Astrocyte of the spinal cord (primary cell): Measurements from ENCODE around the gene EXO1.

Source experiments
- DNase-seq: peaks from one replicate; pipeline ENCODE4 v3.0.0; 2011; ENCODE audit warnings: low read depth, low spot score
- H3K4me3 ChIP-seq: 2 replicates; pipeline ENCODE4 v1.5.1; 2011; ENCODE audit warnings: low read depth, mild to moderate bottlenecking, low read length, moderate library complexity
- CTCF ChIP-seq: IDR thresholded peaks from 2 replicates; pipeline ENCODE4 v1.5.1; 2012; ENCODE audit warnings: low read depth, mild to moderate bottlenecking, low read length, inconsistent platforms
- in situ Hi-C: cut with HindIII; loops from 2 replicates; pipeline ENCODE4 v1.10.0; 2017; ENCODE audit warnings: low sequenced_read_pairs

EXO1 gene

GRCh38 chr1:241813768-241814320 lies 34.2 kb upstream of the EXO1 start:
- DNase-seq = no peak
- in situ Hi-C loops = no loop called here
- TF ChIP-seq CTCF = no peak
- no peak overlapping the region for H3K4me3 ChIP-seq

- in situ Hi-C loops = no loop called here
- H3K4me3 ChIP-seq = no peak overlapping the region
- no peak for DNase-seq
- TF ChIP-seq CTCF = no peak
Observed at GRCh38 chr1:241816008-241816407, 32.0 kb upstream of the EXO1 start.

- TF ChIP-seq CTCF = no peak
- in situ Hi-C loops = no loop called here
- no peak overlapping the region for H3K4me3 ChIP-seq
- peak; percentile 81 for DNase-seq
Observed at GRCh38 chr1:241817331-241817792, 30.6 kb upstream of the EXO1 start.

- no peak for TF ChIP-seq CTCF
- no peak for DNase-seq
- in situ Hi-C loops = no loop called here
- H3K4me3 ChIP-seq = no peak overlapping the region
Observed at GRCh38 chr1:241817956-241818612, 29.9 kb upstream of the EXO1 start.

GRCh38 chr1:241819340-241819866 lies 28.6 kb upstream of the EXO1 start:
- H3K4me3 ChIP-seq = no peak overlapping the region
- TF ChIP-seq CTCF = no peak
- no peak for DNase-seq
- in situ Hi-C loops = no loop called here

- TF ChIP-seq CTCF = no peak
- no peak overlapping the region for H3K4me3 ChIP-seq
- peak; percentile 47 for DNase-seq
- in situ Hi-C loops = no loop called here
Observed at GRCh38 chr1:241821363-241821762, 26.6 kb upstream of the EXO1 start.
